Measurements from ENCODE around the gene PNPLA7. TPM values are rescaled to one million over a fixed set of nuclear protein-coding genes. Genes with fewer than 3 reads are reported as not detected.

Gene PNPLA7
- total and polyA plus RNA-seq, 10 of the 15 experiments (the other 5 are each of a cell fraction or from before 2014, with no cell fraction given), result 0.04 to 0.85 (median 0.19) TPM; not detected in 1

DNA sequence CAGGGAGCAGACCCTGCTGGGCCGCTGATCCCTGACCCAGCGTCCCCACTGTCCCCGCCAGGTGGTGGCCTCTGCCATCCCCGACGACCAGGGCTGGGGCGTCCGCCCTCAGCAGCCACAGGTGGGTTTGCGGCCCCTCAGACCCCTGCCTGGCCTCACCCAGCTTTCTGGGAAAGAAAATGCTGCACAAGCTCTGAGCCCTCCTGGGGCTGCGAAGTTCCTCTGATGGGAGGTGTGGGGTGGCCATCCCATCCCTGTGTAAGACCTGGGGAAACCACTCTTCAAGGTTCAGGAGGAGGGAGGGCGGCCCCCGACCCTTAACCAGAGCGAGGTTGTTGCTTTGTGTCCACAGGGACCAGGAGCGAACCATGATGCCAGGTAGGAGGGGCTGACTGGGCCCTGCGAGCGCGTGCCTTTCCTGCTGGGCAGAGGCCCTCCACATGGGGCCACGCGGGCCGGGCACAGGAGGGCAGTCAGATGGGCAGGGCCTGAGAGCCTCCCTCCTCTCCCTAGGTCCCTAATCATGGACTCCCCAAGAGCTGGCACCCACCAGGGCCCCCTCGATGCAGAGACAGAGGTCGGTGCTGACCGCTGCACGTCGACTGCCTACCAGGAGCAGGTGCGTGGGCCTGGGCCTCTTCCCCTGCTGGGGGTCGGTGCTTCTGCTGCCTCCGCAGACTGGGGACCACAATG lies 119.3 kb downstream of the PNPLA7 start (continued):
- no peak for TF ChIP-seq KLF5 (IDR thresholded peaks at IDR 0.05; ENCODE audit: partially characterized antibody)
- TF ChIP-seq CREM (IDR thresholded peaks at IDR 0.05; ENCODE audit: low read depth), result no peak
- TF ChIP-seq TCF3 (IDR thresholded peaks at IDR 0.05; ENCODE audit: borderline replicate concordance, insufficient read depth, low read depth, low read length), result no peak
- TF ChIP-seq ZNF24 (IDR thresholded peaks at IDR 0.05), result no peak
- no peak for TF ChIP-seq MEF2B (IDR thresholded peaks at IDR 0.05; ENCODE audit: partially characterized antibody, poor library complexity, severe bottlenecking)

GRCh38 chr9:137429974-137430722 lies 120.1 kb downstream of the PNPLA7 start:
- Histone ChIP-seq H3K79me2 (ENCODE audit: control insufficient read depth, insufficient read depth, low read length) (no peaks in the 10 kb centered on the region), H3K27me3 (replicated peaks in 1 of 2; ENCODE audit: control insufficient read depth in 2 of 2, insufficient read depth in 2 of 2, low read length in 1 of 2) (no peaks in the 10 kb centered on the region; a peak in 1 of 4 replicates), H3K27ac (ENCODE audit: control insufficient read depth, insufficient read depth) (no peak overlapping the region), H3K4me1 (ENCODE audit: control insufficient read depth, insufficient read depth, low read length) (0 out of 2 replicates have a peak, but pooled peaks cover 6% of the 10 kb centered on the region), H3K36me3 (ENCODE audit: control insufficient read depth in 2 of 2, insufficient read depth in 2 of 2, low read length in 1 of 2) (no peaks in the 10 kb centered on the region), H2AFZ (ENCODE audit: control insufficient read depth, low read depth, low read length) (peak overlapping the region; percentile 34; the same call in 1 of the 2 replicates), H4K20me1 (ENCODE audit: control insufficient read depth, insufficient read depth) (no peaks in the 10 kb centered on the region), H3K9me3 (replicated peaks; ENCODE audit: control insufficient read depth, insufficient read depth, low read length) (no peaks in the 10 kb centered on the region), H3K9ac (ENCODE audit: control insufficient read depth, insufficient read depth, low read length) (no peak overlapping the region), H3K4me2 (ENCODE audit: control insufficient read depth, insufficient read depth) (peak overlapping the region; percentile 68; the same call in 1 of the 2 replicates), H3K4me3 (no peak overlapping the region)
- ChIA-PET POLR2A (no interaction called here), RAD21 (ENCODE audit: unreplicated experiment) (no interaction called here), CTCF (no interaction called here), SMC1A (ENCODE audit: uncharacterized antibody, unreplicated experiment) (interaction anchor here (0.8 kb wide), 1 partner anchor 14 kb away, joined by 3 read pairs; no protein-coding TSS in a partner anchor)
- BruUV-seq (replicated peaks), result no TSS peak
- 4% methylated on average over 33 of the region's 34 CpGs for WGBS (ENCODE audit: insufficient coverage, insufficient replicate concordance, low lambda C conversion rate, missing lambda C conversion rate)
- TF ChIP-seq PAX5 (IDR thresholded peaks at IDR 0.05; ENCODE audit: borderline replicate concordance, low read depth, low read length) (peak; percentile 75), BHLHE40 (IDR thresholded peaks at IDR 0.05; ENCODE audit: borderline replicate concordance in 1 of 2, low read depth in 2 of 2, low read length in 1 of 2) (peak in 1 of 2 experiments; percentile 78; a peak in 1 of 4 replicates), TCF3 (IDR thresholded peaks at IDR 0.05; ENCODE audit: borderline replicate concordance, insufficient read depth, low read depth, low read length) (no peak), ZBTB40 (IDR thresholded peaks at IDR 0.05; ENCODE audit: borderline replicate concordance) (no peak), WRNIP1 (IDR thresholded peaks at IDR 0.05; ENCODE audit: borderline replicate concordance, low read depth, low read length) (no peak)
- in situ Hi-C loops (cut with MboI), result no loop called here
- ATAC-seq (peak; percentile 93), DNase-seq (ENCODE audit: low read depth, low spot score) (no peak), FAIRE-seq (no peak)
- intact Hi-C loops (cut with micrococcal nuclease; ENCODE audit: unreplicated experiment), result loop anchor here (10.0 kb wide), 1 partner anchor 105 kb away; no protein-coding TSS in a partner anchor

All from GM12878 (cell line).